GM23248 (cell line): ENCODE results near the gene PDE4B.

Source experiments
- EZH2 ChIP-seq: fragments of 200-600 bp; sonication (generic); IDR thresholded peaks from 2 replicates; pipeline ENCODE4 v1.6.1; 2018; ENCODE audit warnings: antibody characterized with exemption, mild to moderate bottlenecking; ENCODE audit not compliant: insufficient read depth, poor library complexity, severe bottlenecking
- EZH2phosphoT487 ChIP-seq: fragments of 200-600 bp; sonication (generic); IDR thresholded peaks from 2 replicates; pipeline ENCODE4 v1.6.1; 2018; ENCODE audit warnings: antibody characterized with exemption, moderate library complexity, mild to moderate bottlenecking, low read depth; ENCODE audit not compliant: insufficient read depth

DNA sequence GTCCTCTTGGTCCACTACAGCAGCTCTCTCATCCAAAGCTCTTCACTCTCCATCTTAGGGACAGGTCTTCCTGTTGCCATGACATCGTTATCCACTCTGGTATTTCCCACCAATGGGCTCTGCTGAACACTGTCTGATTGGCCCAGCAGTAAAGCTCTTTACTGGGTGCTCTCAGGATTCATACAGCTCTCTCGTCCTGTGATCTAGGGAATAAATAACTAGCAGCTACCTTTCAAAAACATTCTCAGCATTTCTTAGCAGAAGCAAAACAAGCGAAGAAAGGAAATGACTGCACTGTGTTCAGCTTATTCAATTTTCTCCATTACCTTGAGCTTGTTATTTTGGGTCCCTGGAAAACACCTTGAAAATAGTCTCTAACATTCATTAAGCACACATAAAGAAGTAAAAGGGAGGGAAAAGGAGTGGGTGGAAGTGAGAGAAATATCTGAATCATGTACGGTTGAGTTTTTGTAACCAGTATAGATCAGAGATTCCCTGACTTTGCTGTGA lies 577.8 kb downstream of the PDE4B start:
- no peak for TF ChIP-seq EZH2
- no peak for TF ChIP-seq EZH2phosphoT487
